ENCODE data around the gene ISG20.

Gene ISG20

DNA sequence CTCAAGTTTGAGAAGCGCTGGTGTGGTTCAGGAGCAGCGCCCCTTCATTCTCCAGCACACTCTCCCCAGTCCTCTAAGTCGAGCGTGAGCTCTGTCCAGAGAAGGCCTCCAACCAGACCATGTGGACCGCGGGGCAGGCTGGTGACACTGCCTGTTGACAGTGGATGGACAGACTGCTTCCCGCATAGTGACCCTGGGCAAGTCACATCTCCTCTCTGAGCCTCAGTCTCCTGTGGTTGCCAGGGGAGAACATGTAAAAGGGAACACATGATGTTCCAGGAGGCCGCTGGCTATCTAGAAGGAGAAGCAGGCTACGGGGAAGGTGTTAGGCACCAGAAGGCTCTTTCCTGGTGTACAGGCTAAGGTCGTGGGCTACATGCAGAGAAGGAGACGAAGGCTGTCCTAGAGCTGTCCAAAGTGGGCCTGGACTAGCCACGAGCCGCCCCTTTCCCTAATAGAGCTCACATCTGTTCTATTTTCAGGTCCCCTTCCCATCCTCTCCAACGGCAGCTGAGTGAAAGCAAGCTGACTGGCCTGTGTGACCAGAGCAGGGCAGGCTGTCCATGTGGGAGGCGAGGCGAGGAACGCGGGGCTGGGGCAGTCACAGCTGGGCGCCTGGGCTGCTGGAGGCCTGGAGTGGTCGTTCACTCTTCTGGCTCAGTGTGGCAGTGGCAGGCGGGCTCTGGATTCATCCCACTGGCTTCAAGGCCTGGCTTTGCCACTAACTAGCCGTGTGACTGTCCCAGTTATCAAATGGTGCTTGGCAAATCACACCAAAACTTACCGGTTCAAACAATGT lies 11.1 kb downstream of the ISG20 start:
- Histone ChIP-seq H3K79me2 (ENCODE audit: low read length) (no peaks in the 10 kb centered on the region), H3K4me3 (ENCODE audit: low read length) (no peak overlapping the region), H3K27me3 (ENCODE audit: low read depth, low read length) (no peaks in the 10 kb centered on the region), H3K9me3 (ENCODE audit: insufficient read depth, low read length) (no peaks in the 10 kb centered on the region), H2AFZ (ENCODE audit: low read depth, low read length) (no peak overlapping the region), H3K9ac (ENCODE audit: low read length) (no peak overlapping the region), H4K20me1 (ENCODE audit: insufficient read depth, low read length) (no peaks in the 10 kb centered on the region), H3K27ac (ENCODE audit: low read length) (no peak overlapping the region), H3K4me1 (ENCODE audit: low read length) (peaks cover 20% of the 10 kb centered on the region), H3K4me2 (ENCODE audit: low read length) (no peak overlapping the region), H3K36me3 (replicated peaks; ENCODE audit: low read depth, low read length) (peaks cover 43% of the 10 kb centered on the region)
- no peak for TF ChIP-seq CTCF (IDR thresholded peaks at IDR 0.05; ENCODE audit: low read depth, low read length)
- TF ChIP-seq EZH2phosphoT487 (IDR thresholded peaks at IDR 0.05; ENCODE audit: low read depth), result no peak

DNA sequence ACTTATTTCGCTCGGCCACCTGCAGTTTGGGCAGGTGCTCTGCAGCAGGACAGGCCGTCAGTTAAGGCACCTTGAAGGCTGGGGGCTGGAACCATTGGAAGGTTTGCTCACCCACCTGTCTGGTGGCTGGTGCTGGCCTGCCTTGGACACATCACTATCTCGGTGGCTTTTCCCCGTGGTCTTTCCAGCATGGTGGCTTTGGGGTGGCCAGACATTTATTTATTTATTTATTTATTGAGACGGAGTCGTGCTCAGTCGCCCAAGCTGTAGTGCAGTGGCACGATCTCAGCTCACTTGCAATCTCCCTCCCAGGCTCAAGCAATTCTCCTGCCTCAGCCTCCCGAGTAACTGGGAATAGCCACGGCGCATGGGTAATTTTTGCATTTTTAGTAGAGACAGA lies 11.7 kb downstream of the ISG20 start:
- H3K9me3 ChIP-seq (ENCODE audit: insufficient read depth, low read length), result peaks cover 2% of the 10 kb centered on the region; the same call in 1 of the 2 replicates
- no peaks in the 10 kb centered on the region; the same call in 1 of the 2 replicates for H3K27me3 ChIP-seq (ENCODE audit: low read depth, low read length)
- H3K9ac ChIP-seq (ENCODE audit: low read length), result no peak overlapping the region
- no peaks in the 10 kb centered on the region for H4K20me1 ChIP-seq (ENCODE audit: insufficient read depth, low read length)
- H3K4me2 ChIP-seq (ENCODE audit: low read length), result no peak overlapping the region
- peaks cover 44% of the 10 kb centered on the region for H3K36me3 ChIP-seq (replicated peaks; ENCODE audit: low read depth, low read length)
- TF ChIP-seq EZH2phosphoT487 (IDR thresholded peaks at IDR 0.05; ENCODE audit: low read depth) (no peak), CTCF (IDR thresholded peaks at IDR 0.05; ENCODE audit: low read depth, low read length) (no peak)
- no peaks in the 10 kb centered on the region for H3K79me2 ChIP-seq (ENCODE audit: low read length)
- no peak overlapping the region for H2AFZ ChIP-seq (ENCODE audit: low read depth, low read length)
- H3K27ac ChIP-seq (ENCODE audit: low read length), result no peak overlapping the region
- peaks cover 19% of the 10 kb centered on the region for H3K4me1 ChIP-seq (ENCODE audit: low read length)
- no peak overlapping the region for H3K4me3 ChIP-seq (ENCODE audit: low read length)

GRCh38 chr15:88651136-88651732 lies 12.4 kb downstream of the ISG20 start:
- Histone ChIP-seq H2AFZ (ENCODE audit: low read depth, low read length) (no peak overlapping the region), H3K36me3 (replicated peaks; ENCODE audit: low read depth, low read length) (peaks cover 43% of the 10 kb centered on the region), H3K27me3 (ENCODE audit: low read depth, low read length) (no peaks in the 10 kb centered on the region; the same call in 1 of the 2 replicates), H3K4me2 (ENCODE audit: low read length) (no peak overlapping the region), H3K9ac (ENCODE audit: low read length) (no peak overlapping the region), H3K4me1 (ENCODE audit: low read length) (peaks cover 20% of the 10 kb centered on the region), H3K79me2 (ENCODE audit: low read length) (no peaks in the 10 kb centered on the region), H3K4me3 (ENCODE audit: low read length) (no peak overlapping the region), H3K27ac (ENCODE audit: low read length) (no peak overlapping the region), H3K9me3 (ENCODE audit: insufficient read depth, low read length) (peaks cover 8% of the 10 kb centered on the region; the same call in 1 of the 2 replicates), H4K20me1 (ENCODE audit: insufficient read depth, low read length) (no peaks in the 10 kb centered on the region)
- TF ChIP-seq CTCF (IDR thresholded peaks at IDR 0.05; ENCODE audit: low read depth, low read length) (no peak), EZH2phosphoT487 (IDR thresholded peaks at IDR 0.05; ENCODE audit: low read depth) (no peak)

DNA sequence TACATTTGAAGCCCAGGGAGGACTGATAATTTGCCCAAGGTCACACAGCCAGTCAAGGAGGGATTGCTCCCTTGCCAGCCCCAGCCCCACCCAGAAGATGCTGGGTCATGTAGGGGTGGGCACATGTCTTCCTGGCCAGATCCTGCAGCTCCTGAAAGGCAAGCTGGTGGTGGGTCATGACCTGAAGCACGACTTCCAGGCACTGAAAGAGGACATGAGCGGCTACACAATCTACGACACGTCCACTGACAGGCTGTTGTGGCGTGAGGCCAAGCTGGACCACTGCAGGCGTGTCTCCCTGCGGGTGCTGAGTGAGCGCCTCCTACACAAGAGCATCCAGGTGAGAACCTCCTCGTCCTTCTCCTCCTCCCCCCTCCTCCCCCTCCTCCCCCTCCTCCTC lies 13.2 kb downstream of the ISG20 start:
- Histone ChIP-seq H3K27ac (ENCODE audit: low read length) (no peak overlapping the region), H3K9me3 (ENCODE audit: insufficient read depth, low read length) (peaks cover 8% of the 10 kb centered on the region; the same call in 1 of the 2 replicates), H3K27me3 (ENCODE audit: low read depth, low read length) (no peaks in the 10 kb centered on the region; the same call in 1 of the 2 replicates), H3K79me2 (ENCODE audit: low read length) (no peaks in the 10 kb centered on the region), H3K4me2 (ENCODE audit: low read length) (no peak overlapping the region), H3K9ac (ENCODE audit: low read length) (no peak overlapping the region), H3K4me3 (ENCODE audit: low read length) (no peak overlapping the region), H3K4me1 (ENCODE audit: low read length) (peaks cover 26% of the 10 kb centered on the region), H2AFZ (ENCODE audit: low read depth, low read length) (no peak overlapping the region), H3K36me3 (replicated peaks; ENCODE audit: low read depth, low read length) (peaks cover 43% of the 10 kb centered on the region), H4K20me1 (ENCODE audit: insufficient read depth, low read length) (no peaks in the 10 kb centered on the region)
- no peak for TF ChIP-seq CTCF (IDR thresholded peaks at IDR 0.05; ENCODE audit: low read depth, low read length)
- TF ChIP-seq EZH2phosphoT487 (IDR thresholded peaks at IDR 0.05; ENCODE audit: low read depth), result no peak
